ENCODE data around the gene SLC16A12.
"Not testable (repeated sequence)": the region's sequence is repeated elsewhere in the genome, so short reads cannot be mapped to it uniquely, and the experiment has no call there.

SLC16A12 gene

GRCh38 chr10:89547853-89548513 is 12.6 kb upstream of the SLC16A12 start:
- no peak for DNase-seq

- DNase-seq, result not testable (repeated sequence)
Observed at GRCh38 chr10:89546651-89547050, 11.3 kb upstream of the SLC16A12 start.

GRCh38 chr10:89543841-89544240 is 8.4 kb upstream of the SLC16A12 start:
- no peak for DNase-seq

- no peak for DNase-seq
Observed at GRCh38 chr10:89540420-89540949, 5.1 kb upstream of the SLC16A12 start.

GRCh38 chr10:89537364-89537763 is 2.0 kb upstream of the SLC16A12 start:
- no peak for DNase-seq

GRCh38 chr10:89536013-89536354 is 590 bp upstream of the SLC16A12 start:
- DNase-seq, result no peak

- no peak for DNase-seq
Observed at GRCh38 chr10:89534826-89535166, 598 bp downstream of the SLC16A12 start.

DNA sequence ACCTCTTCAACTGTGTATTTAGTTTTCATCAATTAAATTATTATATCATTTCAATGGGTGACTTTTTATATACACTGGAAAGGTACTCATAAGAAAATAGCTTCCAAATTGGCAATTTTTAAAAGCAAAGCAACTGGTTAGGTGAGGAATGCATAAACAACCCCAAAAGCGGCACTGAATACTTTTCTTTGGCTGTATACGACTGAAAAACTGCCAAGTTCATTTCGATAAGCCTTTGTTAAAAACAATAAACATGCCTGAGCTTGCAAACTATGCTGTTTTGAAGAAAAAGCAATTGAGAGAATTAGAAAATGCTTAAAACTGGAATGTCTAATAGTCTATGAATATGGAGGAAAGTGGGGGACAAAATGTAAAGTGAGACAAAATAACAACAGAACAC is 2.9 kb downstream of the SLC16A12 start:
- DNase-seq, result no peak

GRCh38 chr10:89531359-89531758 is 4.0 kb downstream of the SLC16A12 start:
- no peak for DNase-seq

DNA sequence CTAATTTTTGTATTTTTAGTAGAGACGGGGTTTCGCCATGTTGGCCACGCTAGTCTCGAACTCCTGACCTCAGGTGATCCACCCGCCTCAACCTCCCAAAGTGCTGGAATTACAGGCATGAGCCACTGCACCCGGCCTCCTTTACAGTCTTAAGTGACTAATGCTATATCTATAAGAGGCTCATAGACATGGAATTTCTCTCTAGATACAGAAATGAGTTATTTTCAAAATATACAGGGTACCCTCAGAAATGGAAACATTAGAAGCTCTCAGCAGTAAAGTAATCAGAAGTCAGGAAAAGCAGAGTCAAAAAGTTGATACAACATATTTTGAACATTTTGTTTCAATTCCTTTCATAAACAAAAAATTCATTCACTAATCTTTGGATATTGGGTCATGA is 5.7 kb downstream of the SLC16A12 start:
- DNase-seq, result not testable (repeated sequence)

- no peak for DNase-seq
Observed at GRCh38 chr10:89526358-89526757, 9.0 kb downstream of the SLC16A12 start.

GRCh38 chr10:89525556-89525955 is 9.8 kb downstream of the SLC16A12 start:
- no peak for DNase-seq

DNA sequence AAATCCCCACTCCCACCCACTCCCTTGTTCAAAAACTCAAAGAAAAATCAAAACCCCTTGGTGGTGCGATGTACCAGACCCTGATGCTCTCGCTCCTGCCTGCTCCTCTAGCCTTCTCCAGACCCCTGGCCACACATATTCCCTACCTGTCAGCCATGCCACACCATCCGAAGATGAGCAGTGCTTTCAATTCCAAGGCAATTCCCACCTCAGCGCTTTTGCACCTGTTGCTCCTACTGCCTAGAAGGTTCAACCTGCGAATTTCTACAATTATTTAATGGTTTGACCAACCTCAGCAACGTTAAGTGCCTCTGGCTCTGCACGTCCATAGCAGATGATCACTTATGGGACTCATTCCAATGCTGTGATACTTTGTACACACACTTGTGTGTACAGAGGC is 11.1 kb downstream of the SLC16A12 start:
- no peak for DNase-seq

DNA sequence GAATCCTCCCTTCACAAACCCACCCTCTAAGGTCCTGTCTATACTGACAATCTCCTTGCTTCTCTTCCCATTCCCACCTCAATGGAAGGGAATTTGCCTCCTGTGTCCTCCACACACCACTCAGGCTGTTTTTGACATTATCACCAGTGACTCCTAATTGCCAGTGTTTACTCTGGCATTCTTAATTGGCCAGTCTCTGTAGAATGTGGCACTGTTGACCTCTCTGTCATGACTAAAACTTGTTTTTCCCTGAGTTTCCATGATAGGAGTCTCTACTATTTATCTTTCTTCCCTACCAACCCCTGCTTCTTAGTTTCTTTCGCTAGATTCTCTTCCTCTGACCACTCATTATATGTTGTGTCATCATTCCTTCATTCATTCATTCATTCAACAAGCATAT is 12.1 kb downstream of the SLC16A12 start:
- no peak for DNase-seq

DNA sequence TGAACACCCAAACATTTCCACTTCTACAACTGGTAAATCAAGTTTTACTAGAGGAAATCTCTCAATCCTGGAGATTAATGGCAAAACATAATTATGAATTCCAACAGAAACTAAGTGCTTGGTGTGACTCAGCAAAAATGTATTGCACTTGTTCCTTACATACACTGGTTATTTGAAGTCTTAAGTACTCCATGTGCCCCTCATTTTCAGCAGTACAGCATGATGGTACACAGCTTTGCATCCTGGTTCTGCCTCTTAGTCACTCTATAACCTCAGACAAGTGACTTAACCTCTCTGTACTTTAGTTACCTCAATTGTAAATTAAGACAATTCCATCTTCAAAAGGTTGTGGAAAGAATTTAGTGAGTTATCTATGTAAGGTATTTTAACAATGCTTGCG is 12.9 kb downstream of the SLC16A12 start:
- no peak for DNase-seq

- DNase-seq, result no peak
Observed at GRCh38 chr10:89521368-89521767, 14.0 kb downstream of the SLC16A12 start.

DNA sequence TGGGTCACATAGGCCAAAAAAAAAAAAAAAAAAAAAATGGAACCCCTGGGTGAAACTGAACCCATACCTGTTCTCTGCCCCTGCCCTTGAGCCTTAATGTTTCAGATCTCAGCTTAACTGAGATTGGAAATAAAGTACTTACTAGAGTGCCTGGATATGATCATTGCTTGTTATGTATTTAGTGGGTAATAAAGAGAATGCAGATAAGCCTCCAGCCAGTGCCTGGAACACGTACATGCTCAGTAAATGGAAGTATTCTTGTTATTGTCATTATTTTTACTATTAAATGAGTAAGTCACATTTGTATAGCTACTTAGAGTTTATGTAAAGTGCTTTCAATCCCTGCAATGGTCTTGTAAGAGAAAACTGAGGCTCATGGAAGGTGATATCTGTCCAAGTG is 14.7 kb downstream of the SLC16A12 start:
- no peak for DNase-seq

- DNase-seq, result no peak
Observed at GRCh38 chr10:89518876-89519842, 16.2 kb downstream of the SLC16A12 start.

- no peak for DNase-seq
Observed at GRCh38 chr10:89518108-89518507, 17.3 kb downstream of the SLC16A12 start.

- no peak for DNase-seq
Observed at GRCh38 chr10:89516149-89516832, 19.1 kb downstream of the SLC16A12 start.

- peak; percentile 7 for DNase-seq
Observed at GRCh38 chr10:89515031-89515841, 20.2 kb downstream of the SLC16A12 start.

- no peak for DNase-seq
Observed at GRCh38 chr10:89513206-89513605, 22.2 kb downstream of the SLC16A12 start.

Data from retina (tissue), 1 donor.